ENCODE data around the gene KCNMA1. TPM values are rescaled to one million over a fixed set of nuclear protein-coding genes. Genes with fewer than 3 reads are reported as not detected.
"Not testable (repeated sequence)": the region's sequence is repeated elsewhere in the genome, so short reads cannot be mapped to it uniquely, and the experiment has no call there.

The KCNMA1 gene
- total RNA-seq, 1 donor from 2014 or later: 0.51 TPM

DNA sequence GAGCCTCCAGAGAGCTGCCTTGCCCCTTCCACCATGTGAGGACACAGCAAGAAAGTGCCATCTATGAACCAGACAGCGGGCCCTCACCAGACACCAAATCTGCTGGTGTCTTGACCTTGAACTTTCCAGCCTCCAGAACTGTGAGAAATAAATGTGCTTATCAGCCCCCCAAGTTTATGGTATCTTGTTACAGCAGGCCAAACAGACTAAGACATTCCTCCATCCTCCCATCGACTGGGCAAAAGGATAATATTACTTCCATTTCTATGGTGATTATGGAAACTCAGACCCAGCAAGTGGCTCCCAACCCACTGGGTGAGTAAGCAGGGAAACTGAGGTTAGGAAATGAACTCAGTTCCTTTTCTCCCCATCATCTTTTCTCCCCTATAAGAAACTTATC is 288.4 kb downstream of the KCNMA1 start:
- no peak for DNase-seq (ENCODE audit: low read depth in 2 of 2)

DNA sequence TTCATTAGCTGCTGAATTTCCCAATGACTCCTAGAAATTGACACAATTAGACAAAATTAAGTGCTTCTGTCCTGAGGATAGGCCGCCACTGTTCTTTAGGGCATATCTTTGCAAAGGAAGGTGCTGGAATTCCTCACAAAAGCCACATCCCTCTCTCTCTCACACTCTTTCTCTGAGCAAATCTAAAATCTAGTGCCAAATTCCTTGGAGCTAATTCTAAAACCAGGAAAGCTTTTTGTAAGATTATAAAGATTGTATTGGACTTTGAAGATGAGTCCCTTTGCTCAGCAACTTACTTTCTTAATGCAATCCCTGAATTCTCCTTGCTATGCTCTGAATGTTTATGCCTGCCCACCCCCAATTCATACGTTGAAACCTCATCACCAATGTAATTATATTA is 288.9 kb downstream of the KCNMA1 start:
- DNase-seq (ENCODE audit: low read depth in 2 of 2): no peak

DNA sequence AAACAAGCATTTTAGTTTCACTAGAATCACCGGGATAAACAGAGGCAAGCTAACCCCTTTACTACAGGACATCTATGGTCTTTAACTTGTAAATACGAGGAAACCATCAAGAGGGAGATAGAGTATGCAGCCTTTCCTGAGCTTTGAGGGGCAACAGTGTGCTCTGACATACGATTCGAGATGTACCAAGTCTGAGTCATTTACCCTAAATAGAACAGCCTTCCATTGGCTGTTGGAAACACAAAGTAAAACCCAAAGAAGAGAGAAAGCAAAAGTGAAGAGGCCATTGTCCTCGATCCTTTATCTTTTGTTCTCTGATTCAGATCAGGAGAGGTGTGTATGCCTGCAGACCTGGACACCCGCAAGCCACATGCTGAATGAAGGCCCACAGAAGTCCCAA is 289.5 kb downstream of the KCNMA1 start:
- DNase-seq (ENCODE audit: low read depth in 2 of 2): no peak

DNA sequence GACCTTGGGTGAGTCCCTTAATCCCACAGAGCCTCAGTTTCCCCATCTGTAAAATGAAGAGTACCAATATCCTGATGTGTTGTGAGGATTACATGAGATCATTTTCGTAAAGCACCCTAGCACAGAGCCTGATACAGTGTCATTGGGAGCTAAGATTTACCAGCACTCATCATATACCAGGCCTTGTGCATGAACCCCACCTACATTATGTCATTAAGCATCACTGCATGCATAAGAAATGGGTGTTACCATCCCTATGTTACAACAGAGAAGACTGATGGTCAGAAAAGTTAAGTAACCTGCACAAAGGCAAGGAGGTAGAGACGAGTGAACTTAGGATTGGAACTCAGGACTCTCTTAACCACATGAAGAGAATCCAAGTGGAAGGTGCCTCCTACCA is 290.6 kb downstream of the KCNMA1 start:
- no peak for DNase-seq (ENCODE audit: low read depth in 2 of 2)

DNA sequence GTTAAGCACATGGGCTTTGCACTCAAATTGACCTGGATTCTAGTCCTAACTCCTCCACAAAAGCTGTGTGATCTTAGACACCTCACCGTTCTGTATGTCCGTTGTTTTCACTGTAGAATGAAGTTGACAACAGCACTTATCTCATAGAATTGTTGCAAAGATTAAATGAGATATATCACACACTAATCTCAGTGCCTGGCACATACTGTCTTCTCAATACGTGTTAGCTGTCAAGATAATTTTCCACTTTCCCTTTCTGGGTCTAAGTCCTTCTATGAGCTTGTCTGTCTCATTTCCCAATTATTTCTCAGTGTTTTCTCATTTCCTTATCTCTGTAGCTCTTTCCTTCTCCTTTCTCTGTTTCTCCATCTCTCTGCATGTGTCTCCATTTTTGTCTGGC is 296.6 kb downstream of the KCNMA1 start:
- DNase-seq (ENCODE audit: low read depth in 2 of 2): no peak

DNA sequence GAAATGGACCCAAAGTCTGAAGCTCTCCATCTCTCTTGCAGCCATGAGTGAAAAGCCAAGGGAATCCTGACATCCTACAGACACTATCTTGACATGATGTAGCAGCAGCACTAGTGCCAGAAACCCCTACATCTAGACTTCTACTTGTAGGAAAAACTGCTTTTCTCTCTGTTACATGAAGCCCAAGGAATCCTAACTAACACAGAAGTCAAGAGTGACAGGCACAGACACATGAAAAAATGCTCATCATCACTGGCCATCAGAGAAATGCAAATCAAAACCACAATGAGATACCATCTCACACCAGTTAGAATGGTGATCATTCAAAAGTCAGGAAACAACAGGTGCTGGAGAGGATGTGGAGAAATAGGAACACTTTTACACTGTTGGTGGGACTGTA is 297.7 kb downstream of the KCNMA1 start:
- not testable (repeated sequence) for DNase-seq (ENCODE audit: low read depth in 2 of 2)

DNA sequence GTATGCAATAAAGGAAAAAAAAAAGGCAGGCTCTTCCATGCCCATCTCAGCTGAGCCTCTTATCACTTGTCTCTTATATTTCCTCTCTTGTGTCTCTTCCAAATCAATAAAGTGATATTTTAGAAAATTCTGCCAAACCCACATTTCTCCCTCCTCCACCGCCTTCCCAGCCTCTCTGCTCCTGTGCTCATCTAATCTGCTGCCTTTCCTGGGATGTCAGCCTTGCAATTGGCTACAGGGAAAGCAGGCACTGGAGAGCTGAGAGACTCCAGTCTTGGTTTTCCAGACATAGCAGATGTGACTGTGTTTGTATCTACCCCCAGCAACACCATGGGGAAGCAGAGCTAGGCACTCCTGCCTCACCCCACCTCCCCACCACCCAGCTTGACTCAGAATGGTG is 298.4 kb downstream of the KCNMA1 start:
- DNase-seq (ENCODE audit: low read depth in 2 of 2): no peak

DNA sequence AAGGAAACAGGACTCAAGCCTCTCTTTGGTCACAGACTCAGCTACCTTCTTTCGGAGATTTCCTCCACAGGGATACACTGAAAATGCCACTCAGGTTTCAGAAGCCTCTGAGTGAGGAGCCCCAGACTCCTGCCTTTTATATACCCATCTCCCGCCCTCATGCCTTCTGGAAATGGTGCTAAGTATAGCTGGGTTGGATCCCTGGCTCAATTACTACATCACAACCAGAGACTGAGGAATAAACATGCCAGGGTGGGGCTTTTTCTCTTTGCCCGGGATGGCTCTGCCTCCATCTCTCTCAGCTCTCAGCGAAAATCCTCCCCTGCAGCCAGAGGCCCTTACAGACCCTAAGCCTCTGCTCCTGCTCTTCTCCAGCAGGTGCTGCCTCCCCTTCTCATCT is 299.5 kb downstream of the KCNMA1 start:
- no peak for DNase-seq (ENCODE audit: low read depth in 2 of 2)

DNA sequence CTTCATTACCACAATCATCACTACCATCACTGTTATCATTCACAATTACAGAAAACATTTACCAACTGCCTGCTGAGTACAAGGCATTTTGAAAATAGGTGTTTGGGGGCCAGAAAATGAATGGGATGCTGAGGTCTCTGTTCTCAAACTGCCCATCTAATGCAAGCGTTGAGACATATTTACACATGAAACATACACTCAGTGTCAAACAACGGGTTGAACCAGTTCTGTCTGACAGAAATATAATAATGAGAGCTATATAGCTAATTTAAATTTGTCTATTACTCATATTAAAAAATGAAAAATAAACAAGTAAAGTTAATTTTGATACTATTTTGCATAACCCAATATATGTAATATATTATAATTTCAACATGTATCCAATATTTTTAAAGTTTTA is 303.1 kb downstream of the KCNMA1 start:
- no peak for DNase-seq (ENCODE audit: low read depth in 2 of 2)

DNA sequence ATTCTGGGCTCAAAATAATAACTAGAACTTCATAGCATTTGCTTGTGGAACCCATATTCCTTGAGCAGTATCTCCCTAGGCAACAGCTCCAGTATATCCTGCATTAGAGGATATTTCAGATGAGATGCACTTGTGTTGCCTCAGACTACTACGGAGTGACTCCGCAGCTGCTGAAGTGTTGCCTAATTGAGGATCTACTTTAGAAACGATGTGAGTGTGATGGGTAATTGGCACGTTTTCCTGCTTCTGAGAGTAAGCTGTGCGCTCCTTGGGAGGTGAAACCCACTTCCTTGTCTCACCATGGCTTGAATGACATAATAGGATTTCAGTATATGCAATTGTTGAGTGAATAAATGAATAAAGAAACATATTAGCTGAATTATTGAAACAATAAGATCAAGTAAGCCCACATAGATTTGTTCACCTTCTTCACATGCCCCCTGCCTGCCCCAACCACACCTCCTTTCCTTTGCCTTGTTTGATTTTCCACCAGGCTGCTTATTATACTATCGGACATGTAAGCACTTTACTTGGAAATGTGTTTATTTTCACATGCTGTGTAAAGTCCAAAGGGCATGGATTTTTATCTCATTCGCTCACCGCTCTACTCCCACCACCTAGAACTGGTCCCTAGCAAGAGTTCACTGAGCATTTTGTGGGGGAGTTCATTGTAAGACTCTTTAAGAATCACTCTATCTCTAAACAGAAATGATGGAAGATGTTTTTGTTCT is 303.8 kb downstream of the KCNMA1 start:
- DNase-seq (ENCODE audit: low read depth in 2 of 2): no peak

DNA sequence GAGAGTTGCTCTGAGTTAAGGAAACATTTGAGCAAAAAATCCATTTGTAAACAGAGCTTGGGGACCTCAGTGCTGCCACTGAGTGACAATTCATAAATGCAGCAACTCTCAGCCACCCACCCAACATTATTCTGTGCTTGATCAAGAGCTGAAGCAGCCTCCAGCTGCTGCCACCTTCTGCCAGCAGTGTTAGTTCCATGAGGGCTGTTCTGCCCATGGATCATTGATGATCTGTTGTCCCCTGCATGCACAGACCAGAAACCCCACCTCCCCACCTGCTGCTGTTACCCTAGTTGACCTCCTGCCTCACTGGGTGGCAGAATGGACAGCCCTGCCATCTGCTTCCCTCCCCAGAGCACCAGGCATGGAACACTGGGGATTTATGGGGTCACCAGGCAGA is 305.4 kb downstream of the KCNMA1 start:
- no peak for DNase-seq (ENCODE audit: low read depth in 2 of 2)

DNA sequence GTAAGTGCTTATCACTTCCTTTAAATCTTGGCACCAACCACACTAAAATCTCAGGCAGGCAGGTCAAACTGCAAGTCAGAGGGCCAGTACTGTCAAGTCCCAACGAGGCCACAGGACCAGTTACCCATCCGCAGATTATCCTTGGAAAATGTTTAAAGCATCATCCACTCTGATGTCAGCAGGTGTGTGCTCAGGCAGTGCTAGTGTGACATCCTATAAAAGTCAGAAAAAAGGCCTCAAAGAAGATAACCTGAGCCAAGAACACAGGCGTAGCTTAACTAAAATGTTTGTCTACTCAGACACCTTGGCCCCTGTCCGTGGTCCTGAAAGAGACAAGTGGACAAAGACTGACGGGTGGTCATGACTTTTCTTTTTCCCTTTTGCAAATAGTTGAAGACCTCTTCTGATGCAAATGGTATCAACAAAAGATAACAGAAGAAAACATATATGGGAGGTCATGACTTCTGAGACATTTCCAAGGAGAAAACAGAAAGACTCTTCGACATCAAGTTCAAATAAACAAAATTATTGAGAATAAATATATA is 309.3 kb downstream of the KCNMA1 start:
- DNase-seq (ENCODE audit: low read depth in 2 of 2): peak in 1 of 2 donors; percentile 43

DNA sequence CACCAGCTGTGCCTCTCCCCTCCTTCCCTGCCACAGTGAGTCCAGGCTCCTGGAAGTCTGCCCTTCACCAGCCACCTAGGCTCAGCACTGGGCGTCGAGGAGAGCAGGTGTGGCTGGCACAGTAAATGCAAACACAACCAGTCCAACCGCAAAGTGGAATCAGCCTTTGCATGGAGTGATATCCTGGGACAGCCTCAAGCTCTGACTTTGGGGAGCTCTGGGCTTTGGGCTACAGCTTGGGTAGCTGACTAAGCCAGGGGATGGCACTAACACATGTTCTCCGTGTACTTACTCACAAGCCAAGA is 312.4 kb downstream of the KCNMA1 start:
- no peak for DNase-seq (ENCODE audit: low read depth in 2 of 2)

DNA sequence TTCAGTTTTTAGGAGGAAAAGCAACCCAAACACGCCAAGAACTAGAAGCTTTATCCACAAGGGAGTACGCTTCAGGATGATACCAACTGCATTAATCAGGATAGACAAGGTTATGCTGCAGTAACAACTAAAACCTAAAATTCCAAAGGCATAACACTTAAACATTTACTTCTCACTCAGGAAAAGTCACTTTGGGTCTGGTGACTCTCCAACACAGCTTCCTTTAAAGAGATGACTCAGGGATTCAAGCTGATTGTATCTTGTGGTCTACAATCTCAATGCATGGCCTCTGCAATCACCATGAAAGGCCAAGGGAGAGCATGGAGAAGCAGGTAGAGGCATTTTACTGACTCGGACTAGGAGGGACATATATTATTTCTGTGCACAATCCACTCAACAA is 315.8 kb downstream of the KCNMA1 start:
- DNase-seq (ENCODE audit: low read depth in 2 of 2): no peak

DNA sequence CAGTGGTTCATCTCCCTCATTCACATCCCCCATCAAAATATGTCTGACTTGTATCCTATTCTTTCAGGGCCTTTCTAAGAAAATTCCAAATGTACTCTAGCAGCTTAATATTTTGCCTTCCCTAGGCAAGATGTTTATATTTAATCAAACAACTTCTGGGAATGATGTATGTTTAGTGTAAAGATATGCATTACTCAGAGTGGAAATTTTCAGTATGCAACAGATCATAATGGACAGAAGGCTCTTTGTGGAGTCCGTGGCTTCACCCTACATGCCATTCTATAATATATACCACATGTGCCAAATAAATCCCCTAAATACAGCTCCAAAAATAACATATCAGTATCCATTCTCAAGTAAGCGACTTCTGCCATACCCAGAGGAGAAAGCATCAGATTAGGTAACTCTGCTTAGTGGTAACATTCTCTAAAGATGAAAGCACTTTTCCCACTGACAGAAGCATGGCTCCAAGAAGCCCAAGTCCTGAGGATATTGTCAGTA is 316.6 kb downstream of the KCNMA1 start:
- DNase-seq (ENCODE audit: low read depth in 2 of 2): no peak

DNA sequence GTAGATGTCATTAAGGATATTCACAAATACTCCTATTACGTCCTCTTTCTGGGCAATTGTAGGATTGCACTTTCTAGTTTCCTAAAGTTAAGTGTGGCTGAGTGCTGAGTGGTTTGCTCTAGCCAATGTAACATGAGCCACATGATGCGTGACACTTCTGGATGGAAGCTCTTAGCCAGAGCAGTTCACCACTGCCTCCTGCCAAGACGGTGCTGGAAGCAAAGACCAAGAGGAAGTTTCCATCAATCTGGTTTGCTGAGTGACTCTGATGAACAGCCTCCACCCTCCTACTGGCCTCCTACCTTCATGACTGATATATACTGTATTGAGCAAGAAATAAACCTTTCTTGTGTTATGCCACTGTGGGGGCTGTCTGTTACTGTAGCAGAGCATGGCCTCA is 318.1 kb downstream of the KCNMA1 start:
- no peak for DNase-seq (ENCODE audit: low read depth in 2 of 2)

DNA sequence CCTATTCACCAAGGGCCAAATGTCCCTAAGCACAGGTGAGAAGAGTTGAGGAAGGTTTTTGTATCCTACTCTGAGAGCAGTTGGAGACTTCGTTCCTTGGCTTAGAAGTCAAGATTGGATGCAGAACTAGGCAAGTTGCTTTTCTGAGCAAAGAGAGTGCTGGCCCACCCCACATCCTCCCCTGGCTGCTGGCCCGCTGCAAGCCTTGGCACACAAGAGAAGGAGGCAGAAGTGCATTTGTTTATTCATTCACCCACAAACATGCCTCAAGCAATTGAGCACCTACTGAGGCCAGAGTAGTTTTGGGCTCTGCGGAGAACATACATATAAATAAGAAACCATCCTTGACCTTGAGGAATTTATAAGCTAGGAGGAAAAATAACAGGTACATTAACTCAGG is 318.9 kb downstream of the KCNMA1 start:
- DNase-seq (ENCODE audit: low read depth in 2 of 2): no peak

DNA sequence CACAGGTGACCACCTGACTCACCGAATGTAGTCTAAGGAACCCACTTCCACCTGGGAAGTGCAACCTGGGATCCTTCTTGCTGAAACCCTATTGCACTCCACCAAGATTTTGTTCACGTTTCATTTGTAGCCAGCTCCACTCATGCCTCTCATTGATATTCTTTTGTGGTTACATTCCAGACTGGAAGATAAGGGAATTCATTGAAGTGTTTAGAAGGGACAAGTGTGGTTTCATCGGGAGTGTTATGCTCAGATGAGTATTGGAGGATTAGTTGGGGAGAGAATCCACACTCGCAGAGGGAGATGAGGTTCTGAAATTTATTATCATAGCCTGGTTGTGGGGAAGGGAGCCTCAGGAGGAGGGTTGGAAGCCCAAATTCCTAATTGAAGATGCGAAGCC is 320.4 kb downstream of the KCNMA1 start:
- no peak for DNase-seq (ENCODE audit: low read depth in 2 of 2)

DNA sequence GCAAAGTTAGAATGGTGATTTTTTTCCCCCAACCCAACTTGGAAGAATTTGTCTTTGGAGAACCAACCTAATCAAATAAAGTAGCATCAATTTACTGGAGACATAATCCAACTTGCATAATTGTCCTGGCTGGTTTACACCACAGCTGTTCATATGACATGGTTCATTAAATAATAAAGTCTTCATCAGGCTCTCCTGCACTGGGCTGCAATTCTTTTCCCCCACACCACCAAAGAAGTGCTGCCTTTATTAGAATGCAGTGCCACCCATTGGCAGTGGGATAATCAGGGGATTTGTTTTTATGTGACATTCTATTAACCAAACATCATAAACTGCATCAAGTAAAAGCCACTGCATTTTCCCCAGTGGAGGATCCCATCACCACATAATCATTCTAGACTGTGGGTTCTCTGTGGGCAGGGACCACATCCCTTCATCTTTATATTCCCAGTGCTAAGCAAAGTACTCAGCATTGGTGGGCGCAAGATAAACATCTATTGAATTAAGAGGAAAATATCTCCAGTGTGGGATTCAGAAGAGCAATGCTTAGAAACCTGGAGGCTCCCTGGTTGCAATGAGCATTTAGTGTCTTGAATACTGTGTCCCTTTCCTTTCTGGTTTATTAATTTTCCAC is 322.0 kb downstream of the KCNMA1 start:
- no peak for DNase-seq (ENCODE audit: low read depth in 2 of 2)

DNA sequence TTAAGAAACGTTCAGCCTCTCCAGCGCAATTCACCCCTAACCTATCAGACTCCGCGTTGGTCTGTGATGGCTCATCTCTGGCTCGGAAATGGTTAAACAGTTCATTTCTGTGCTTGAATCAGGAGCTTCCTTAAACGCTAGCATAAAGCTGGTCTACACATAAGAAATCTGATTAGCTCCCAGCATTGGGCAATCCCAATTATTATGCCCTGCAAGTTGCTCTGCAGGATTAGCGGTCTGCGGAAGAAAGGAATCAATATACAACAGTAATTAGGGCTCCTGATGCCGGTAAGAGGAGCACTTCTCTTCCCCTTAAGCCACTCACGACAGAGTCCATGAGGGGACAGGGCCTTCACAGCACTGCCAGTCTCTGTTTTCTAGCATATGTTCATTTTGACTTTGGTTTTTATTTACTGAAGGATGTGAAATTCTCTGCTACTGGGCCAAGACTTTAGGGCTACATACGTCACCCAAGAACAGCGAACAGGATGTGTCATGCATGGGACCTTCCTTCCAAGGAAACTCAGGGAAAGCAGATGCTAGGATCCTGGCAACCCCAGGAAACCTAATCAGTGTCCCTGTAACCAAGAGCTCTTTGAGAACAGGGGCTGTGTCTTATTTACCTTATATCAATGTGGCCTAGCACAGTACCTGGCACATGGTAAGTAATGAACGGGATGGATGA is 324.4 kb downstream of the KCNMA1 start:
- no peak for DNase-seq (ENCODE audit: low read depth in 2 of 2)

DNA sequence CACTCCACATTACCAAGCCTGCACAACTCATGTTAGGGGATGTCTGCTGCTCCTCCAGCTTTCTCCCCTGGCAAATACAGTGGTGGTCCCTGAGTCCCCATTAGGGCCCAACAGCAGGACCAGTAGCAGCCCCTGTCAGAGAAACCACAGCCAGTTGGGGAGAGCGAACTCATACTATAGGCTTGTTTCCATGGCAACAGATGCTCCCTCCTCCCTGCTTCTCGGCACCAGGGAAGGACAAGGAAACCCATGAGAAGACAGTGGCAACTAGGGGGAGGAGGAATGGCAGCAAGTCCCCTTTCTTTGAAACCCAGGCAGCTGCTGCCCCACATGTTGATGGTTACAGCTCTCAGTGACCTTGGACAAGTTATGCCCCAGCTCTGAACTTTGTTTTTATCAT is 326.4 kb downstream of the KCNMA1 start:
- DNase-seq (ENCODE audit: low read depth in 2 of 2): no peak

DNA sequence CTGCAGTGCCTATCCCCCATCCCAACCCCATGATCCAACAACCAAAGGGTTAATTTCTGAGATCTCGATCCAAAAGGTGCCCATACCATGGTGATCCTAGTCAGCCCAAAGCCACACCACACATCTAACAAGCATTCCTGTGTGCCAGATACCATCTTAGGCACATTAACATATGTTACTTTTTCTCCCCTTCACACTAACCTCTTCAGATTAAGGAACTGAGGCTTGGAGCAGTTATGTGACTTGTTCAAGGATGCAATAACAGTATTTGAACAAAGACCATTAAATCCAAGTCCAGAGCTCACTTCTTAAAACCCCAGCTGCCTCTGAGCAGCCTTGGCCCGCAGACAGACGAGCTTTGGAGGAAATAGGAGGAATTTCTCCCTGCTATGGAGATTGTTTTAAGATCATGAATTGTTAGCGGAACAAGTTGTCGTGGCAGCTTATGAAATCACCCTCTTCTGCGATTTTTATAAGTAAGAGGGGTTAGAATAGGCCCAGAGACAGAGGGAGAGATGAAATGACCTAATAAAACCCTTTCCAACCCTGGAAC is 327.2 kb downstream of the KCNMA1 start:
- DNase-seq (ENCODE audit: low read depth in 2 of 2): no peak

Measured in dermis microvascular lymphatic vessel endothelial cell (primary cell).